ENCODE measurements around the gene RTN4.

RTN4 gene

DNA sequence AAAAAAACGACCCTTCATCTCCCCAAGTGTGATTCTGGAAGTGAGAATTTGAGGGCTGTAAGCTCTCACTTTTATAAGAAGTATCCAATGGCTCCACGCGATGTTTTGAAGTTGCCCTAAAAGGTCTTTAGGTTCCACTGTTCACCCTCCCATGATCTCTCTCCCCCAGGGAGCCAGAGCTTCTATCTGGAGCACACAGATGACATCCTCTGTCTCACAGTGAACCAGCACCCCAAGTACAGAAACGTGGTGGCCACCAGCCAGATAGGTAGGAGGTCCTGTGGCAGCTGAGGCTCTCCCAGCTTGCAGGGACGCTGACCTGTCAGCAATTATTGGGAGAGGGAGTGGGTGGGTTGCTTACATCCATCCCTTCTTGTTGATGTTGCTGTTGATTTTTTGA is 97.8 kb downstream of the RTN4 start:
- DNase-seq (ENCODE audit: low spot score) = no peak

DNA sequence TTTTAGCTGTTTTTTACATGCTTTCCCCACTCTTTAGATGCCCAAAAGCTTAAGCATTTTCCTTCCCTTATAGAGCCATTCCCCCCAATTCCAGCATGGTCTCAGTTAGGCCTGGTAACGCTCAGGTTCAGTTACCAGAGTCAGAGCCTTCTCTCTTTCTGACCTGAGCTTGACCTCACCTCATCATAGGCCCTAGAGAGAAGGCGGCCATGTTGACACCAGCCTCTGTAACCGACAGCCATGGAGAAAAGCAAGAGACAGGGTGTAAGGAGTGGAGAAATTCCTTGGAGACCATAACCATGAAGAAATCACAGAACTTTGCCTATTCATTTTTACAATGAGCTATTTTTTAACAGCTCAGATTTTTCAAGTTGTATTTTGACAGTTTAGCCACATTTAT is 99.4 kb downstream of the RTN4 start:
- DNase-seq (ENCODE audit: low spot score) = no peak

DNA sequence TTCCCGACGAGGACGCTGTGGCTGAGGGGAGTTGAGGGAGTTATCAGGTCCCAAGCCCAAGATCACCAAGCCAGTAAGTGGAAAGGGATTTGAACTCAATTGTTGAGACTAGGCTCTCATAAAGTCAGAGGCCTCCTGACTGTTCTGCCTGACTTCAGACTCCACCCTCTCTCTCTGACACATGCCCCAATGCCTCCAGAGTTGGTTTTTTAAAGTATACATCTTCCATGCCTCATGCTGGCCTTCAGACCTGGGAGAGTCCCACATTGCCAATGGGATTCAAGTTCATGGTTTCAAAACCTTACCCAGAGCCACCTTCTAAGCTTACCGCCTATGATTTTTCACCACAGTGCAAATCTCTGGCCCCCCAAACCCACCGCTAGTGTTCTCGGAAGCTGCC is 100.8 kb downstream of the RTN4 start:
- DNase-seq (ENCODE audit: low spot score) = no peak

DNA sequence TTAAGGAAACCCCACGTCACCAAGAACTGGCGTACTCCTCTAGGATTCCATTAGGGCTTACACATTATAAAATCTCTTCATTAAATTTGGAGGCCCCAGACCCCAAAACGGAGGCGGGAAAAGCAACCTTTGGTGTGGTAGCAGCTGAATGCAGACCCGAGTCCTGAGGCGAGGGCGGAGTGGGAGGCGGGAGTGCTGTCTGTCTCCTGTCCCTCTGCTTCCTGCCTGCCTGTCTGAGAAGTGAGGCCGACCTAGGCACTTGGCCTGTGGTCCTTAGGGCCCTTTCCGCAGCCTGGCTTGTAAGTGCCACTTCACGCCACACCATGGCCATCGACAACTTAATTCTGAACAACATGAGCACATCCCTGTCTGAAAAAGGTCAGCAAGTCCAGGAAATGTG is 102.1 kb downstream of the RTN4 start:
- no peak for DNase-seq (ENCODE audit: low spot score)

GRCh38 chr2:54947646-54948045 is 102.6 kb downstream of the RTN4 start:
- DNase-seq (ENCODE audit: low spot score) = no peak

DNA sequence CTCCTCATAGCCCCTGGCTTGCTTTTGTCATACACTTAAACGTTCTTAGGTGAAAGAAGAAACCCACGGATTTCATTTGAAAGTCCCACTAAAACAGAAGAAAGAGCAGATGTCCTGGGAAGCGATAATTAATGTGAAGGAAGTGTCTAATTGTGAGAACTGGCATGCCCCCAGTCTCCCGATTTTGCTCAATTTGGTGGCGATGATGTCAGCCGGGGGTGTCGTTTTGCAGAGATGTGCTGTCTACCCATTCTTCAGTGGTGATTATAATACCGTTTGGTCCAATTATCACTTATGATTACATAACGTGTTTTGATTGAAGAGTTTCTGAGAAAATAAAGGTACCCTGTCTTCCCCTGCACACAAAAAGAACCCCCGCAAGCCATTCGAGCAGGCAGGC is 103.1 kb downstream of the RTN4 start:
- no peak for DNase-seq (ENCODE audit: low spot score)

DNA sequence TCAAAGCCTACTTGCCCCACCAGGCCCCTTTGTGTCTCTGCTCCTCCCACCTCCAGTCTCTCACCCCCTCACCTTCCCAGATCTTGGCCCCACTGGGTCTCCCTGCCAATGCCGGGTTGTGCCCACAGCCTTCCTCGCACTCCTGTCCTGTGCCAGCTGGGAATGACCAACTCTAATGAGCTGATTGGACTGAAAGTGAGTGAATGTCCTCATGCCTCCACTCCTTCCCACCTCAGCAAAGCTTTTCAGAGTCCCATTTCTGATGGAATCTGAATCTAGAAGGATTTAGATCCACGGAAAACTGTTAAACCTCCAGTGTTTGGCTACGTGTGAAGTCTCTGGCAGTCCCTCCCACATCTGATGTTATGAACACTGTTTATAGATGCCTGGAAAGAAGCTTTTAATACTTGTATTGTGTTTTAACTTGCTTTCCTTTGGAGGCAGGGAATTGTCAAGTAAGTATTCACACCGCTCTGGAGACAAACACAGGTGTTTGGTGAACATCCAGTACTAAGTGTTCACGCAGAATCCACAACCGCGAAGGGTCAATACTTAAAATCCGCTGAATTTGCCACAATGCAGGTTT is 103.9 kb downstream of the RTN4 start:
- DNase-seq (ENCODE audit: low spot score) = no peak

DNA sequence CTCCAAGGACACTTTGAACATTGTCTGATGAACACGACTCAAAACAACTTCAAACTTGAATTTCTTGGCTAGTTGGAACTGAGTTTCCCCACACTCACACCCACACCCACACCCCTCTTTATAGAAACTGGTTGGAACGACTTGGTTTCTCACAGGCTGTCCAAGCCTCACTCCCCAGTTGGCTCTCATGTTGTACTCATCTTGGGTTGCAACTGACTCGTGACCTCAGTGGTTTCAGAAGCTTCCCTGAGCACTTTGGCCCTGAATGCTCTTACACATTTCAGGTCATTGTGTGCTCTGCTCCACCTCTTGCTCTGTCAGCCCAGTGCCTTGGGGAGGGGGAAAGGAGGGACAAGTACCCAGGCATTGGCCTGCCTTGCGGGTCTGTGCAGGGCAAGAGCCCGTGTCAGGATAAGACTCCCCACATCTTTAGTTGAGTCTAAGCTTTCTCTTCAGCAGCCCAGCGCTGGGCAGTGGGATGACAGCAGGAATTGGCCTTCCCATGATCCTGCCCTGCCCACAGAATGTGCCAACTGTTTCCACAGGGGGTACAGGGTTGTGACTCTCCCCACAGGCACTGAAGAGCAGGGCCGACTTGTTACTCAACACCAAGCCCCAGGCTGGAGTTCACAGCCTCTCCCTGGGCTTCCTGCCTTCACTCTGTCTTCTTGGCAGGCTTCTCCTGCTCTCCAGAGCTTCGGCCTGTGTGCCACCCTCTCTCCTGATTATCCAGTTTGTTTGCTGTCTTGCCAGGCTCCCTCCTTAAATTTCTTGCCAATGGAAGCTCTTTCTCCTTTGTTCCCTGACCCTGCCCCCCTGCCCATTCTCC is 104.6 kb downstream of the RTN4 start:
- DNase-seq (ENCODE audit: low spot score) = no peak

GRCh38 chr2:54944724-54945326 is 105.4 kb downstream of the RTN4 start:
- no peak for DNase-seq (ENCODE audit: low spot score)

- DNase-seq (ENCODE audit: low spot score) = peak; percentile 44
Observed at GRCh38 chr2:54942373-54942772, 107.9 kb downstream of the RTN4 start.

- DNase-seq (ENCODE audit: low spot score) = no peak
Observed at GRCh38 chr2:54941248-54941984, 108.8 kb downstream of the RTN4 start.

DNA sequence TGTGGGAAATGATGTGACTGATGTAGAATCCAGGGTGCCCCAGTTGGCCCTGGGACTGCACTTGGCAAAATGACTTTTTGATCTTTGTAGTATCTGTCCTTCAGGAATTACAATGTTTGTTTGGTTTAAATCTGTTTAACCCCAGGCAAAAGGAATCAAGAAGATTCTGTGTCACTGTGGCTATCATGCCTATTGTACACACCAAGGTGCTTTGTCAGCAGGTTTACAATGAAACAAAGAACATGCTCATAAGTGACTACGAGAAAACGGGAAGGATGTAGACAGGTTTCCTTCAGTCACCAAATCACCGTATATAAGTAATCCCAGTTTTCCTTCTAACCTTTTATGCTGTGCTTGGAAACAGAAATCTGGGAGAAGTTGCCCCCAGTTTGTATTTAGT is 109.5 kb downstream of the RTN4 start:
- no peak for DNase-seq (ENCODE audit: low spot score)

- no peak for DNase-seq (ENCODE audit: low spot score)
Observed at GRCh38 chr2:54939446-54940118, 110.7 kb downstream of the RTN4 start.

DNA sequence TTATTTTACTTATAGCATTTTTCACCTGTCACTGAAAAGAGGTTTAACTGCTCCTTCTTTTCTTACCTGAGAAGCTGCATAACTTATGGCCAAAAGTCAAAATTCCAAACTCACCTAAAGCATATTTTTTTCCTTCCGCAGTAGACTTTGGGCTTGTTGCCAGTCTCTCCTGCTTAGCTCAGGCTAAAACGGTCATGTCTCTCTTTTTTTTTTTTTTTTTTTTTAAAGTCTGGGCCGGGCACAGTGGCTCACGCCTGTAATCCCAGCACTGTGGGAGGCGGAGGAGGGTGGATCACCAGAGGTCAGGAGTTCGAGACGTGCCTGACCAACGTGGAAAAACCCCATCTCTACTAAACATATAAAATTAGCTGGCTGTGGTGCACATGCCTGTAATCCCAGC is 113.5 kb downstream of the RTN4 start:
- no peak for DNase-seq (ENCODE audit: low spot score)

DNA sequence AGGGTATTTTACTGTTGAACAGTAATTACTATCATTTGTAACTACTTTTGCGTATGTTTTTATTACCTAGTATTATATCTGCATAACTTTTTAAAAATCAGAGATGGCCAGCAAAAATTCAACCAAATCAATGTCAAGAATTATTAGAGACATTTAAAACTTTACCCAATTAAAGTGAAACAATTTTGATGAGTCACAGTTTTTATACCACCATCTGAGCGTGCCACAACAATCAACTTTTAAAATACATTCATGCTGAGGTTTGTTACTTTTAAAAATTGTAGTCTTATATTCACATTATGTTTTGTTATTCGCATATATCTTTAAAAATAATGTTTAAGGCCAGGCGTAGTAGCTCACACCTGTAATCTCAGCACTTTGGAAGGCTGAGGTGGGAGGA is 114.9 kb downstream of the RTN4 start:
- DNase-seq (ENCODE audit: low spot score) = no peak

GRCh38 chr2:54931473-54931872 is 118.8 kb downstream of the RTN4 start:
- no peak for DNase-seq (ENCODE audit: low spot score)

DNA sequence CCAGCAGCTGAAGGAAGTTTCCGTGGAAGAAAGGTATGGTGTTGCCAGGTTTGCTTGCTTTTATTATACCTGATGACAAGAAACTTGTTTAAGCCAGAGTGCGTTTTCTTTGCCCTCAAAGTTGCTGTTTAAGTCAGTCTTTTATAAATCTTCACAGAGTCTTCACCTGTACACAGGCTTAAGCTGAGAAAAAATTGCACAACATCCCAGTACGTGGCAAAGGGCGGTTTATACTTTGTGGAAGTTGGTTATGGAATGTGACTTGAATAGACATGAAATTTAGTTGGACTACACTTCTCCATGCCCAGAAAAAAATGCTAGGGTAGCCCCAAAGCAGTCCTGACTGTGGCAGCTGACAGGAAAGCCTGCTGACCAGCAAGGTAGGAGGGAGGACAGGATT is 121.5 kb downstream of the RTN4 start:
- no peak for DNase-seq (ENCODE audit: low spot score)

DNA sequence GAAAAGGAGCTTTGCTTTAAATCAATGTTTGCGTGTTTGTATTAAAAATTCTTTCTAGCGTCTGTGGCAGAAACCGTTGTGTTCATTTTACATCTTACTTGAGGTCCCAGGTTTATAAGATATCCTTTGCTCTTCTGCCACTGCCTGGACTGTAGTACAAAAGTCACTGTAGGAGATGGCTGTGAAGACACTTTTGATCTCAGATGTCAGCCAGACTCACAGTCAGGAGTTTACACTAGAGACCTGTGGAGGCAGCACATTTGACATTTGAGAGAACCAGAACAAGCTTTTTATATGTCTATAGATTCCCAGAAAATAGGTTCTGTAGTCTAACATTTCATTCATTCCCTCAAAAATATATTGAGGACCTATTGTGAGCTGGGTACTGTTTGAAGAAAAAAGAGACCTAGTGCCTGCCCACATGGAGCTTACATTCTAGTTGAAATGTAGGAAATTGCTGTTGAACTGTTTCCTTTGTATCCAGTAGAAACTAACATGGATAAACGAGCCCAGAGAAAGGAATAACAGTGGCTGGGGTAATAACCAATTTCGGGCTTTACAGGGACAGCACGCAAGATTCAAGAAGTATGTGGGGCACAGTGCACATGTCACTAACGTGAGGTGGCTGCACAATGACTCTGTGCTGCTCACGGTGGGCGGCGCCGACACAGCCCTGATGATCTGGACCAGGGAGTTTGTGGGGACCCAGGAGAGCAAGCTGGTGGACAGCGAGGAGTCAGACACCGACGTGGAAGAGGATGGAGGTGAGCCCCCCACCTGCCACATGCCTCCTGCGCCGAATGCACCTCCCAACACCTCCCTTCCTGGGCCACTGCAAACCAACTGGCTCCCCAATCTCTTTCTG is 122.3 kb downstream of the RTN4 start:
- DNase-seq (ENCODE audit: low spot score) = no peak

GRCh38 chr2:54927085-54927750 is 123.0 kb downstream of the RTN4 start:
- no peak for DNase-seq (ENCODE audit: low spot score)

DNA sequence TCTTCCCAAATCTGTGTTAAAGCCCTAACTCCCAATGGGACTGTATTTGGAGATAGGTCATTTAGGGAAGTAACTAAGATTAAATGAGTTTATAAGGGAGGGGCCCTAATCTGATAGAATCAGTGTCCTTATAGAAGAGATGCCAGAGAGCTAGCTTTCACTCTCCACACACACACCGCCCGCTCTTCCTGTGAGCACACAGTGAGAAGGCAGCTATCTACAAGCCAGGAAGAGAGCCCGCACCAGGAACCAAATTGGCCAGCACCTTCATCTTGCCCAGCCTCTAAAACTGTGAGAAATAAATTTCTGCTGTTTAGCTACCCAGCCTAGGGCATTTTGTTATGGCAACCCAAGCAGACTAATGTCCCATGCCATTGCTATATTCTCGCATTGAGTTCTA is 125.2 kb downstream of the RTN4 start:
- DNase-seq (ENCODE audit: low spot score) = no peak

GRCh38 chr2:54924121-54924520 is 126.1 kb downstream of the RTN4 start:
- DNase-seq (ENCODE audit: low spot score) = no peak

All from CD4-positive, alpha-beta T cell treated with Interleukin-15 for 4 hours (primary cell).